NCI-H2196 treated with DMSO at 0.1 percent for 48 hours (cell line): ENCODE measurements around the gene MMP15.
"Not testable (repeated sequence)": the region's sequence is repeated elsewhere in the genome, so short reads cannot be mapped to it uniquely, and the experiment has no call there.

Experiments
- DNase-seq: peaks from one replicate; lab custom pipeline; 2025; ENCODE audit not compliant: unreplicated experiment; lab: John Stamatoyannopoulos, UW

The MMP15 gene

GRCh38 chr16:57996406-57997175 lies 29.0 kb upstream of the MMP15 start:
- DNase-seq, result no peak

DNA sequence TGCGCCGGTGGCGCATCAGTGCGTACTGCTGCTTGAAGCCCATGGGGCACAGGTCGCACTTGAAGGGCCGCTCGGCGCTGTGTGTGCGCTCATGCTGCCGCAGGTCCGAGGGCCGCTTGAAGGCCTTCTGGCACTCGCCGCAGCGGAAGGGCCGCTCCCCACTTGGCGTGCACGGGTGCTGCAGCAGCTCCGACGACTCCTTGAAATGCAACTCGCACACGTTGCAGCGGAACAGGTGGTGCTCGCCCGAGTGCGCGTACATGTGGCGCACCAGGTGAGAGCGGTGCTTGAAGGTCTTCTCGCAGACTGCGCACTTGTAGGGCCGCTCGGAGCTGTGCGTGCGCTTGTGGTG lies 28.4 kb upstream of the MMP15 start:
- no peak for DNase-seq

DNA sequence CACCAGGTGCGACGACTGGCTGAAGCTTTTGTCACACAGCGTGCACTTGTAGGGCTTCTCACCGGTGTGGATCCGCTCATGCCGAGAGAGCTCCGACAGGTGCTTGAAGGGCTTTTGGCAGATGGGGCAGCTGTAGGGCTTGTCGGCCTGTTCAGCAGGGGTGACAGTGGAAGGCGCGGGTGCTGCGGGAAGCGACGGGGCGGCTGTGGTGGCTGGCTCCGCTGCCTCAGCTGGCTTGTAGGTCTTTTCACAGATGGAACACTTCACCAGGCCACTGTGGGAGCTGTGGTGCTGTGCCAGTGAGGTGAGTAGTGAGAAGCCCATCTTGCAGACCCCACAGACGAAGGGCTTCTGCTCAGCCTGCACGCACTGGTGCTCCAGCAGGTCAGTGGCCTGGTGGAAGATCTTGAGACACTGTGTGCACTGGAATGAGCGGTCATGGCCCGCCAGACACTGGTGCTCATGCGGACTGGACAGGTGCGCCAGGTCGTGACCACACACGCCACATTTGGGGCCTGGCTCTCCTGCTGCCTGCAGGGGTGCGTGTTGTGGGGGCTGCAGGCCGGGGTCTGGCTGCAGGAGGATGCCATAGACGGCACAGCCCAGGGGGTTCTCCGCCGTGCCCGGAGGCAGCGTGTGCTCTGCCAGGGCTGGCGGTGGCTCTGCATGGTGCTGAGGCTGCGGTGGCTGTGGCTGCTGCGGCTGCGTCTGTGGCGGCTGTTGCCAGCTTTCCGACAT lies 27.9 kb upstream of the MMP15 start:
- DNase-seq, result no peak

GRCh38 chr16:57998486-57998885 lies 27.1 kb upstream of the MMP15 start:
- DNase-seq, result no peak

DNA sequence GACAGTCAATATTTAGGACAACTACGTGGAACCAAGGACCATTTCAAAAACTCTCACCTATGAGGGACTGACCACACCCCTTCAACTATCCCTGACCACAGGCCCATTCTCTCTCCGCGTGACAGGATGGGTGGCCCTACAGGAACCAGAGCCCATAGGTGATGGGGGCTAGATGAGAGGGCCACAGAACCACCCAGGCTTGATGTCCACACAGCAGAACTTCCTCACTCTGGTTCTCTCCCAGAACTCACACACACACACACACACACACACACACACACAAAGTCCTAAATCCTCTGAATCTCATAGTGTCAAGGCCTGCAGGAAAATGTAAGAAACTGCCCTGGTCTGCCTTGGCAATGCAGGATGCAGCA lies 26.6 kb upstream of the MMP15 start:
- DNase-seq, result no peak

DNA sequence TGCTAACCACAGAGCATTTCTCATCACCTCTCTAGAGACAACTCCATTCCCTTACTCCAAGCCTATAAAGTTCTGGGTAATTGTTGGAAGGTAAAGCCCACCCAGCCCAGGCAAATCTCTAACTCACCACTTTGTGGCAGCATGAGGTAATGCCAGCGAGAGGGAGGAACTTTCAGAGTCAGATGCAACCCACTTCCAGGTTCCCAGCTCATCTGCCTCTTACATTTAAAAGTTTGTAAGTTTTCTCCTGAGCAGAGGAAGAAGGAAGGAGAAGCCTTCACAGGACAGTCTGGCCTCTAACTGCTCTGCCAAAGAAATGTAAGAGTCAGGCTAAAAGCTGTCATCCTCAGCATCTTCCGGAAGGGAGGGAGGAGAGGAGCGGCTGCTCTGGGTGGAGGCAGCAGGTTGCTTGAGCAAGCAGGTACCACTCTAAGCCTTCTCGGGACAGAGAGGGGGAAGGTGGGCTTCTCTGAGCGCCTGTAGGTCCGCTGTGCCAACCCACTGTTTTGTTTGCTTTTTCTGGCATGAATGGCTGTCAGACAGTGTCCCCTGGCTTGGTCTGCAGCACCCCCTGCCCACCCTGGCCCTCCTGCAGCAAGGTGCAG lies 26.1 kb upstream of the MMP15 start:
- DNase-seq, result no peak

DNA sequence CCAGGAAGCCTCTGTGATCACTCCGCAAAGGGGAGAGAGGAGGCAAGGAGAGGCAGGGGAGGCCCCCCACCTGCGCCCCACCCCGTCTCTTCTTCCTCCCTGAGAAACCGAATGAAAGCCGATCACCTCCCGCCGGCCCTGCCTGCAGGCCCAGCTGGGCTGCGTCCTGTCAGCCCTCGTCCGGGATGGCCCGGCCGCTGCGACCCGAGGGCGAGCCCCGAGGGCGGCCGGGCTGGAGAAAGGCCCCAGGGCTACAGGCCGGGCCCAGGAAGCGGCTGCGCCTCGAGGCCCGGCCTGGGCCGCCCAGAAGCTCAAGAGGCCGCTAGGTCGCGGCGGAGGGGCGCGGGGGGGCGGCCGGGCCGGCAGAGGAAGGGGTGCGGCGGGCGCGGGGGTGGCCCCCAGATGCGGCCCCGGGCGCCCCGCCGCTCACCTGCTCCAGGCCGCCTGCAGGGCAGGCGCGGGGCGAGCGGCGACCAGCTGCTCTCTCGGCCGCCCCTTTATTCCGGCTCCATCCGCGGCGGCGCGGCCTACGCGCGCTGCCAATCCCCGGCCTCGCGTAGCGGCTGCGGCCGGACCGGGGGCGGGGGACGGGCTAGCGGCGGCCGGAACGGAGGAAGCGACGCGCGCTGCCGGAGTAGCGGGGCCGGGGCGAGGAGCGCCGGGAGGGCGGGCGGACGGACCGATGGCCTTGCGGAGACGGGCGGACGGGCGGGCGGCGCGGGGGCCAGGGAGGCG lies 25.4 kb upstream of the MMP15 start, which contains the start of gene ZNF319:
ZNF319 (minus strand) TSS at position 702 of the 735 bp plus-strand sequence. CDS start 2,407 bp downstream, outside the sequence.
- no peak for DNase-seq

DNA sequence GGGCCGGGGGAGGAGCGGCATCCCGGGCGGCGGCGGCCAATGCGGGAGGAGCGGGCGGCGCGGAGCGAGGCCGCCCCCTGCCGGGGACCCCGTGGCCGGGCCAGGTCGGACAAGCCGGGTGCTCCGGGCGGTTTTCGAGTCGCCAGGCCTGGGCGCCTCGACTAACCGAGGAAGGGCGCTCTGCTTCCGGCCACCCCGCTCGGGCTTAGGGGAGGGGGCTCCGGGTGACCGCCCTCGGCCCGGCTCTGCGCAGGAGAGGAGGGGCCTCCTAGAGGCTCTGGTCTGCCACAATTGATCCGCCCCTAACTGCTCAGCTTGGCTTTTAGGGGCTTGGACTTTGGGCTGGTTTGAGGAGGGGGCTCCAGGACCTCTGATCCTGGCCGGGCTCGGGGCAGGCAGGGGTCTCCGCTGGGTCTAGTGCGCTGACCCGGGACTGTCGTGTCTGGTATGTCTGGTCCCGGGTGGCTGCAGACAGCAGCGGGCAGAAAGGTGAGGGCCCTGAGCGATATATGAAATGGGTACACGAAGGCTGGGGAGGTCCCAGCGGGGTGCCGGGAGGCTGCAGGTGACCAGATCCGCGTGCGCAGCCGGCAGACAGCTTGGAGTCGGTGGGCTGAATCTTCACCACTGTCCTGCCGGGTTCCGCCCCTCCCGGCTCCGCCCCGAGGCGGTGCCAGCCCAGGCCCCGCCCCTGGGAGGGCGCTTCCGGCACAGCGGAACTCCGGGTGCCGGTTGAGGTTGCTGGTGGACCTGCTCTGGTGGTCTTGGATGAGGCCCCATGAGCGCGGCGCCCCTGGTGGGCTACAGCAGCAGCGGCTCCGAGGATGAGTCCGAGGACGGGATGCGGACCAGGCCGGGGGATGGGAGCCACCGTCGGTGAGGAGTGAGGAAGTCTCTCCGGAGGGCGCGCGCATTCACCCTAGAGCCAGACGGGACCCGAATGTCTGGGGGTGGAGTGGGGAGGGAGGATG lies 24.6 kb upstream of the MMP15 start, which contains the start of gene USB1:
USB1 (plus strand) TSS at position 702 of the 971 bp plus-strand sequence; CDS start at position 779, 77 bp downstream.
- DNase-seq, result no peak

DNA sequence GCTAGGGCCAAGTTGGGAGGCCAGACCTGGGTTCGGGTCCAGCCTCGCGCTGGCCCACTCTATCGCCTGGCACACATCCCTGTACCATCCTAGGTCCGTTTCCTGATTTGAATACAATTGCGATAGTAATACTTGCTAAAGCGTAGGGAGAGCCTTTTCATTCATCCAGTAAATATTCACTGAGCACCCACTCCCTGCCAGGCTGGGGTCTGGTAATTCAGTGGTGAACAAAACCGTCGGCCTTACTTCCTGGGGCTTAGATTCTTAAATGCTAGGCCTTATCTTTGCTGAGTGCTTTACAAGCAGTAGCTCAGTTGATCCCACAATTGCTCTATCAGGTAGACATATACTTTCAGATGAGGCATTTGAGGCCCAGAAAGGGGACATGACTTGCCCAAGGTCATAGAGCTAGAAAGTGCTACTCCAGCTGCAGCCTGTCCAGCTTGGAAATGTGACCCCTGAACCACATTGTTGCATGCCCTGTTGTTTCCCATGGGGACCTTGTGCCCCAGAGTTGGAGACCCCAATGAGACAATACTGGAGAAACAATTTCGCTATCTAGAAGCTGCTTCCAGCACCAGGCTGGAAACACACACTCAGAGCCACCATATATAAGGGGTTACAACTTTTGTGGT lies 23.7 kb upstream of the MMP15 start:
- DNase-seq, result no peak

GRCh38 chr16:58002416-58002800 lies 23.1 kb upstream of the MMP15 start:
- DNase-seq, result no peak

DNA sequence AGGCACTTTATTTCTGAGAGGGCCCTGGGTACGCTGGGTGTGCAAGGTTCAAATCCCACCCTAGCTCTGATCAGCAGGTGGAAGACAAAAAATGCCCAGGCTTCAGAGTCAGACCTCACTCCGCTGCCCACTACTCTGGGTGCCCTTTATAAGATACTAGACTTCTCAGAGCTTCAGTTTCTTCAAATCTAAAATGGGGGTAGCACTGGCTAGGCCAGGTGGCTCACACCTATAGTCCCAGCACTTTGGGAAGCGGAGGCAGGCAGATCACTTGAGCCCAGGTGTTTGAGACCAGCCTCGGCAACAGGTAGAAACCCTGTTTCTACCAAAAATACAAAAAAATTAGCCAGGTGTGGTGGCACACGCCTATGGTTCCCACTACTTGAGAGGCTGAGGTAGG lies 22.6 kb upstream of the MMP15 start:
- no peak for DNase-seq

- DNase-seq, result not testable (repeated sequence)
These were observed 20.8 kb upstream of the MMP15 start for GRCh38 chr16:58004736-58005135.

DNA sequence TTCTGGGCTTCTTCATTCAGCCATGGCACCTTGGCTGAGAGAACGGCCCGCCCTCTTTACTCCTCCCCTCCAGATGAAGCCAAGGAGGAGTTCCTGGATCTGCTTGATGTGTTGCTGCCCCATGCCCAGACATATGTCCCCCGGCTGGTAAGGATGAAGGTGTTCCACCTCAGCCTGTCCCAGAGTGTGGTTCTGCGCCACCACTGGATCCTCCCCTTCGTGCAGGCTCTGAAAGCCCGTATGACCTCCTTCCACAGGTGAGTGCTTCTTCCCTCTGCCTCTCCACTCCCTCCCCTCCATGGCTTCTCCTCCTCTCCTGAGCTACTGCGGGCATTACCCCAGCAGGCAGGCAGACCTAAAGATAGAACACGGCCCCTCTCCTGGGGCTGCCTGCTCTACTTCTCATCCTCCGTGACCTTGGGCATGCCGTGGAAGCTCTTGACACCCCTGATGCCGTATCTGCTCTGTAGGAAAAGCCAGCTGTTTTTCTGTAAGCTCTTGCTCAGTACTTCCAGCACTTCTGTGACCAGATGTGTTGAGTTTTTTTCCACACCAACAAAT lies 15.6 kb upstream of the MMP15 start:
- no peak for DNase-seq

- no peak for DNase-seq
These were observed 14.7 kb upstream of the MMP15 start for GRCh38 chr16:58010886-58011285.

- no peak for DNase-seq
These were observed 13.9 kb upstream of the MMP15 start for GRCh38 chr16:58011652-58012051.

DNA sequence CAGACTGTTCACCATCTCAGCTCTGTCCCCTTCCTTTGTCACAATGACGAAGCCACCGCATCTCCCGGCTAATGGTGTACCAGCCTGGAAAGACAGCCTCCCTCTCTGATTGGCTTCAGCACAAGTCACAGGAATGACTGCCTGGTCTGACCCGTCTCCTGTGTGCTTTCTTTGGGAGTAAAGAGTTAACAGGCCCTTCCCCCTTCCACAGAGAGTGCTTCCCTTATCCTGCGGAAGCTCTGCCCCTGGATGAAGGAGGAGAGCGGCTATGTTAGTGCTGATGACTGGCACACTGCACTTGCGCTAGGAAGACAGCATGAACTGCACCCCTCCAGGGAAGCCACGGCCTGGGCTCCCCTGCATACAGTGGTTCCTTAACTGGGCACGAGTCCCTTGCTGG lies 13.1 kb upstream of the MMP15 start:
- no peak for DNase-seq

GRCh38 chr16:58013201-58013956 lies 12.2 kb upstream of the MMP15 start:
- no peak for DNase-seq

DNA sequence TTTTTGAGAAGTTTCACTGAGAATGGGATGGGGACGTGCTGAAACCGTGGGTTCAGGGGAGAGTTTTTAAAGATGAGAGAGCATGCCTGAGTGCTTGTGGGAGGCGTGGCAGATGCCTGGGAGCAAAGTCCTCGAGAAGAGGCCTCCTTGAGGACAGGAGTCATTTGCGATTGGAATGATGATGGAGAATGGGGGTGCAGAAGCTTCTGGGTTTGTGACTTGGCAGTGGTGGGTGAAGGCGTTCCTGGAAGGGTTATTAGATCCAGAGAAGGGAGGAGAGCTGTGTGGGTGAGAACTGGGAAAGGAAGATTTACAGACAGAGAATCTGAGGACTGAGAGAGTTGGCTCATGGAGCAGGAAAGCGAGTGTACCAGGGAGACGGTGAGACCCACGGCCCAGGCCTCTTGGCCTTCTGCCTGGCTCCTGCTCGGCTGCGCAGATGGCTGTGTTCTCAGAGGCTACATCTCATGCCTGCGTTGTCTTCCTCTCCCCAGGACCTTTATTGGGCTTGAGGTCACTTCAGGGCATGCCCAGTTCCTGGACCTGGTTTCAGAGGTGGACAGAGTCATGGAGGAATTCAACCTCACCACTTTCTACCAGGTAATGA lies 8.6 kb upstream of the MMP15 start:
- DNase-seq, result no peak
